ENCODE results near the gene FITM2. TPM values are rescaled to one million over a fixed set of nuclear protein-coding genes. Genes with fewer than 3 reads are reported as not detected.

The FITM2 gene
- total RNA-seq, 1 donor from 2014 or later = 175 TPM

Other genes with a start within 250 kb of the FITM2 start
- gene JPH2, start 124.0 kb downstream of the FITM2 start, total RNA-seq = 182 TPM
- gene OSER1, start 100.4 kb downstream of the FITM2 start, total RNA-seq = 35.2 TPM
- gene GDAP1L1, start 63.9 kb downstream of the FITM2 start, total RNA-seq = 0.42 TPM
- not detected for gene R3HDML, start 25.8 kb upstream of the FITM2 start, total RNA-seq
- gene HNF4A, start 44.5 kb upstream of the FITM2 start, total RNA-seq = not detected
- gene TTPAL, start 164.7 kb upstream of the FITM2 start, total RNA-seq = 4.1 TPM
- 89.9 TPM for gene SERINC3, start 210.9 kb upstream of the FITM2 start, total RNA-seq

Data from left ventricle myocardium superior (tissue), 1 donor.